ENCODE data around the gene SH3GL1.

DNA sequence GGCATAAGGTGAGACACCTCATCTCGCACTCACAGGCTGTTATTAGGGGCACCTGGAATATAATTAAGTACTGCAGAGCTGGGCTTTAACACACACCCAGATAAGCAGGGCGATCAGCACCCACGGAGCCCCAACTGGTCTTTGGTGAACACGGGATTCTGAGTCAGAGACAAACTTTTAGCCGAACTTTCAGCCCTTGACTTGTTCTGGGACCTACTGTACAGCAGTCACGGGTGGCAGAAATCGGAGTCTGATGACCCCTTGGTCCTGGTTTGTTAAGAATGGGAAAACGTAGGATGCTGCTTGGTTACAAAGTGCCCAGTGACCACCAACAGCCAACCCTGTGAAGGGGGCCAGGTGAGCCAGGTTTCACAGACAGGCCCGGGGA, 9.0 kb downstream of the SH3GL1 start:
- TF ChIP-seq EZH2 (IDR thresholded peaks at IDR 0.05) (no peak), FOXP2 (optimal IDR thresholded peaks at IDR 0.05; ENCODE audit: control extremely low read depth, extremely low read length, insufficient read depth) (no peak)

Measured in SK-N-MC (cell line).